ENCODE data around the gene CYSTM1. TPM values are rescaled to one million over a fixed set of nuclear protein-coding genes. Genes with fewer than 3 reads are reported as not detected.
A peak's percentile ranks its signal among the peaks of the same experiment; 100 is the strongest.

CYSTM1 gene
- total and polyA plus RNA-seq, 2 donors (not counting 3 experiments of a cell fraction or from before 2014, with no cell fraction given): 28.9 to 41.5 TPM

DNA sequence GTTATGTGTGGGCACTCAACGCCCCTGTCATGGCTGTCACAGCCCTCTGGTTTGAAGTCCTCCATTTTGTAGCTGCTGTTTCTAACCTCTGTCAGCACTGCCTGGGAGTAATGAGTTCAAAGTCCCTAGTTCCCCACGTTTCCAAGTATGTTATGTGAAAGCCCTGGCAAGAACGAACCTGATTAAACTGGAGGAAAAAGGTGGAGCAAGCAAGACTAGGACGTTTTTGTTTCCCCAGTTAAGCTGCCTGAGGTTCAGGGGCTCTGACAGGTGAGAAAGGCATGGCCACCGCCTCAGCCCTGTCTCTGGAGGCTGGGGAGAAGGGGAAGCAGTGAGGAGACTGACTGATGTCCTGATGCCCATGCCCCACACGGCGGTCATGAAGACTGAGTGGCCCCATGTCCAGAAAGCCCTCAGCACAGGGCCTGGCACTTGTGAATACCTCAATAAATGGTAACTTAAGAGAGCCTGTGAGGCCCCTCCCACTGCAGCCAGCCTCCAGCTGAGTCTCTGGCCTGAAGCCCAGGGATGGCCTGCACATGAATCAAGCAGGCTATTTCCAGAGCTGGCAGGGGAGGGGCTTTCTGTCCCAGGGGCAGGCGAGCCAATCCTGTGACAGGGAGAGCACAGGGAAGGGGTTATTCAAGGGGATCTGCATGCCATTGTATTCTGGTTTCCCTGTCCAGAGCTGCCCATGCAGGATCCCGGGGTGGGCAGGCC lies 66.2 kb downstream of the CYSTM1 start:
- POLR2A ChIA-PET: interaction anchor here (0.5 to 7.3 kb wide), 2 partner anchors 25 to 105 kb away, joined by 3 to 112 read pairs; partner anchors contain the start of gene HBEGF

DNA sequence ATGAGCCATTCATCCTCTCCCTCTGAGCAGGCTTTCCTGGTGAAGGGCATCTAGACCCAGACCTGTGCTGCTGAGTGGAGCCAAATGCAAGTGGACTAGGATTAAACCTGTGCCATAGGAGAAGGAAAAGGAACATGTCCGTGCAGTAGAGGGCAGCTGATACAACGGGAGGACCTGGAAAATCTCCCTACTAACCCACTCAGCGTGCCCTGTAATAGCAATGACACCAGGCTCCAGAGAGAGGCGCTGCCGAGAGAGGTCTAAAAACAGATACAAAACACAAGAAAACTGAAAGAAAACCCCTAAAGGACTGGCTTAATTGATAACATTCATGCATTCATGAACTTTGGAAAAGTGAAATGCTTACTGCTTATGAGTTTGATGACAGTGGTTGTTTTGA lies 67.1 kb downstream of the CYSTM1 start:
- POLR2A ChIA-PET: interaction anchor here (7.3 kb wide), 1 partner anchor 104 kb away, joined by 112 read pairs; the partner anchor contains the start of gene HBEGF
- DNase-seq (ENCODE audit: low read depth, low spot score) (no peak), FAIRE-seq (peak; percentile 15)
- CTCF ChIA-PET: interaction anchor here (1.4 to 17.3 kb wide), 5 partner anchors 86 to 393 kb away, joined by 3 to 1214 read pairs (median 19); partner anchors contain the start of genes HBEGF and SLC4A9
- Histone ChIP-seq H3K9me3 (replicated peaks; ENCODE audit: control insufficient read depth, insufficient read depth, low read length) (no peaks in the 10 kb centered on the region), H3K27me3 (ENCODE audit: control insufficient read depth in 2 of 2, insufficient read depth in 2 of 2, low read length in 2 of 2) (no peaks in the 10 kb centered on the region), H3K9ac (replicated peaks; ENCODE audit: extremely low read depth, insufficient read depth, low read length) (no peak overlapping the region), H3K9me1 (replicated peaks; ENCODE audit: control insufficient read depth, extremely low read depth, insufficient read depth, low read length) (no peaks in the 10 kb centered on the region), H3K4me2 (ENCODE audit: insufficient read depth, low read length) (no peak overlapping the region), H2AFZ (ENCODE audit: low read depth, low read length) (no peak overlapping the region), H3K36me3 (ENCODE audit: control insufficient read depth in 2 of 2, extremely low read depth in 1 of 2, insufficient read depth in 2 of 2, low read length in 2 of 2) (no peaks in the 10 kb centered on the region), H4K20me1 (replicated peaks; ENCODE audit: control insufficient read depth, extremely low read depth, insufficient read depth, low read length) (no peaks in the 10 kb centered on the region), H3K4me1 (ENCODE audit: control insufficient read depth, extremely low read depth, insufficient read depth, low read length) (peaks cover 33% of the 10 kb centered on the region), H3K4me3 (replicated peaks in 1 of 3; ENCODE audit: insufficient read depth in 1 of 3, low read depth in 1 of 3, low read length in 3 of 3) (no peak overlapping the region), H3K79me2 (ENCODE audit: control insufficient read depth, insufficient read depth, low read length) (peaks cover 3% of the 10 kb centered on the region), H3K27ac (ENCODE audit: insufficient read depth, low read depth, low read length) (no peak overlapping the region)
- intact Hi-C loops (cut with micrococcal nuclease): loop anchor here (10.0 kb wide), 1 partner anchor 393 kb away; the partner anchor contains the start of genes CD14 and TMCO6
- dilution Hi-C loops (cut with MboI; ENCODE audit: extremely low pct_ligation_motif_present, low sequenced_read_pairs): no loop called here
- no TSS peak for BruUV-seq (replicated peaks)
- TF ChIP-seq, protein P1, sequence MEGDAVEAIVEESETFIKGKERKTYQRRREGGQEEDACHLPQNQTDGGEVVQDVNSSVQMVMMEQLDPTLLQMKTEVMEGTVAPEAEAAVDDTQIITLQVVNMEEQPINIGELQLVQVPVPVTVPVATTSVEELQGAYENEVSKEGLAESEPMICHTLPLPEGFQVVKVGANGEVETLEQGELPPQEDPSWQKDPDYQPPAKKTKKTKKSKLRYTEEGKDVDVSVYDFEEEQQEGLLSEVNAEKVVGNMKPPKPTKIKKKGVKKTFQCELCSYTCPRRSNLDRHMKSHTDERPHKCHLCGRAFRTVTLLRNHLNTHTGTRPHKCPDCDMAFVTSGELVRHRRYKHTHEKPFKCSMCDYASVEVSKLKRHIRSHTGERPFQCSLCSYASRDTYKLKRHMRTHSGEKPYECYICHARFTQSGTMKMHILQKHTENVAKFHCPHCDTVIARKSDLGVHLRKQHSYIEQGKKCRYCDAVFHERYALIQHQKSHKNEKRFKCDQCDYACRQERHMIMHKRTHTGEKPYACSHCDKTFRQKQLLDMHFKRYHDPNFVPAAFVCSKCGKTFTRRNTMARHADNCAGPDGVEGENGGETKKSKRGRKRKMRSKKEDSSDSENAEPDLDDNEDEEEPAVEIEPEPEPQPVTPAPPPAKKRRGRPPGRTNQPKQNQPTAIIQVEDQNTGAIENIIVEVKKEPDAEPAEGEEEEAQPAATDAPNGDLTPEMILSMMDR (IDR thresholded peaks at IDR 0.05; ENCODE audit: extremely low read depth in 1 of 2, insufficient read depth in 1 of 2, low read depth in 1 of 2, low read length in 2 of 2): peak in 1 of 2 donors; percentile 10
- TF ChIP-seq MYC (IDR thresholded peaks at IDR 0.05; ENCODE audit: low read depth, low read length) (no peak), FOS (IDR thresholded peaks at IDR 0.05; ENCODE audit: borderline replicate concordance, insufficient read depth, low read length) (no peak), JUN (IDR thresholded peaks at IDR 0.05; ENCODE audit: borderline replicate concordance, insufficient read depth, insufficient read length, low read depth) (no peak)
- TF ChIP-seq, protein P2, sequence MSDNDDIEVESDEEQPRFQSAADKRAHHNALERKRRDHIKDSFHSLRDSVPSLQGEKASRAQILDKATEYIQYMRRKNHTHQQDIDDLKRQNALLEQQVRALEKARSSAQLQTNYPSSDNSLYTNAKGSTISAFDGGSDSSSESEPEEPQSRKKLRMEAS (IDR thresholded peaks at IDR 0.05; ENCODE audit: insufficient read depth, insufficient read length): no peak

More for the DNA sequence above, 66.2 kb downstream of the CYSTM1 start:
- BruUV-seq (replicated peaks): no TSS peak
- H3K4me1 ChIP-seq (ENCODE audit: control insufficient read depth, extremely low read depth, insufficient read depth, low read length): peaks cover 27% of the 10 kb centered on the region
- H3K36me3 ChIP-seq (ENCODE audit: control insufficient read depth in 2 of 2, extremely low read depth in 1 of 2, insufficient read depth in 2 of 2, low read length in 2 of 2): no peaks in the 10 kb centered on the region
- TF ChIP-seq, protein P2 (IDR thresholded peaks at IDR 0.05; ENCODE audit: insufficient read depth, insufficient read length): no peak
- TF ChIP-seq POLR2AphosphoS5 (IDR thresholded peaks at IDR 0.05; ENCODE audit: insufficient read depth, low read depth, low read length) (peak; percentile 39), POLR2A (IDR thresholded peaks at IDR 0.05; ENCODE audit: low read depth, low read length) (peak; percentile 11), JUN (IDR thresholded peaks at IDR 0.05; ENCODE audit: borderline replicate concordance, insufficient read depth, insufficient read length, low read depth) (no peak)
- no peaks in the 10 kb centered on the region for H3K9me3 ChIP-seq (replicated peaks; ENCODE audit: control insufficient read depth, insufficient read depth, low read length)
- H3K79me2 ChIP-seq (ENCODE audit: control insufficient read depth, insufficient read depth, low read length): no peaks in the 10 kb centered on the region
- no peaks in the 10 kb centered on the region for H3K9me1 ChIP-seq (replicated peaks; ENCODE audit: control insufficient read depth, extremely low read depth, insufficient read depth, low read length)
- no peak overlapping the region for H3K27ac ChIP-seq (ENCODE audit: insufficient read depth, low read depth, low read length)
- H3K4me3 ChIP-seq (replicated peaks in 1 of 3; ENCODE audit: insufficient read depth in 1 of 3, low read depth in 1 of 3, low read length in 3 of 3): no peak overlapping the region
- dilution Hi-C loops (cut with MboI; ENCODE audit: extremely low pct_ligation_motif_present, low sequenced_read_pairs) (no loop called here), intact Hi-C loops (cut with micrococcal nuclease) (loop anchor here (2.0 to 10.0 kb wide), 4 partner anchors 66 to 480 kb away; partner anchors contain the start of genes CD14, CYSTM1, EIF4EBP3 and TMCO6)
- H2AFZ ChIP-seq (ENCODE audit: low read depth, low read length): no peak overlapping the region
- peak; percentile 98 for FAIRE-seq
- DNase-seq (ENCODE audit: low read depth, low spot score): peak; percentile 93
- no peaks in the 10 kb centered on the region for H4K20me1 ChIP-seq (replicated peaks; ENCODE audit: control insufficient read depth, extremely low read depth, insufficient read depth, low read length)
- CTCF ChIA-PET: interaction anchor here (0.9 to 17.3 kb wide), 8 partner anchors 9 to 394 kb away, joined by 3 to 1214 read pairs (median 8); partner anchors contain the start of genes HBEGF and SLC4A9
- H3K27me3 ChIP-seq (ENCODE audit: control insufficient read depth in 2 of 2, insufficient read depth in 2 of 2, low read length in 2 of 2): no peaks in the 10 kb centered on the region
- no peak overlapping the region for H3K9ac ChIP-seq (replicated peaks; ENCODE audit: extremely low read depth, insufficient read depth, low read length)
- H3K4me2 ChIP-seq (ENCODE audit: insufficient read depth, low read length): no peak overlapping the region
